HCT116 (cell line): Measurements from ENCODE around the gene ZBTB24.

ENCODE experiments used
- EZH2 ChIP-seq: fragments of 200-600 bp; sonication (generic); IDR thresholded peaks from 2 replicates; pipeline ENCODE4 v1.6.1; 2017; ENCODE audit warnings: antibody characterized with exemption, mixed run types
- EZH2phosphoT487 ChIP-seq: fragments of 200-600 bp; IDR thresholded peaks from 2 replicates; pipeline ENCODE4 v1.6.1; 2018; ENCODE audit warnings: antibody characterized with exemption, borderline replicate concordance
- JUND ChIP-seq: IDR thresholded peaks from 2 replicates; pipeline ENCODE4 v1.6.1; 2012
- POLR2A ChIP-seq: IDR thresholded peaks from 2 replicates; pipeline ENCODE4 v1.7.0; 2011; ENCODE audit warnings: borderline replicate concordance; ENCODE audit not compliant: insufficient read depth, insufficient read length; ENCODE audit errors: extremely low read depth
- POLR2AphosphoS5 ChIP-seq: IDR thresholded peaks from 2 replicates; pipeline ENCODE4 v1.6.1; 2011; ENCODE audit warnings: mild to moderate bottlenecking, low read depth, low read length, moderate library complexity
- RAD21 ChIP-seq: IDR thresholded peaks from 2 replicates; pipeline ENCODE4 v1.6.1; 2012; ENCODE audit warnings: low read depth, mild to moderate bottlenecking
- SRF ChIP-seq: IDR thresholded peaks from 2 replicates; pipeline ENCODE4 v1.6.1; 2012; ENCODE audit warnings: low read depth
- ZNF274 ChIP-seq: fragments of 200-500 bp; sonication (Bioruptor generic); IDR thresholded peaks from 2 replicates; pipeline ENCODE4 v1.6.1; 2014; ENCODE audit warnings: mild to moderate bottlenecking, low read depth, low read length, inconsistent platforms
- TF ChIP-seq, protein P1 (sequence below), 3 experiments: fragments of 200-600 bp in 1 of 3; sonication (generic) in 1 of 3; IDR thresholded peaks in 2 of 3; conservative IDR thresholded peaks in 1 of 3; 2 replicates each; pipeline ENCODE4 v1.5.1; 2012 to 2017; ENCODE audit warnings: low read depth in 2 of 3, low read length in 2 of 3, antibody characterized with exemption in 1 of 3, borderline replicate concordance in 1 of 3, control low read depth in 1 of 3, mild to moderate bottlenecking in 1 of 3, mixed read lengths in 1 of 3, mixed run types in 1 of 3, moderate library complexity in 1 of 3; ENCODE audit not compliant: insufficient read depth in 1 of 3
- TF ChIP-seq, protein P2 (sequence below): IDR thresholded peaks from 2 replicates; pipeline ENCODE4 v1.6.1; 2012
- TF ChIP-seq, protein P3 (sequence below): IDR thresholded peaks from 2 replicates; pipeline ENCODE4 v1.6.1; 2012

DNA sequence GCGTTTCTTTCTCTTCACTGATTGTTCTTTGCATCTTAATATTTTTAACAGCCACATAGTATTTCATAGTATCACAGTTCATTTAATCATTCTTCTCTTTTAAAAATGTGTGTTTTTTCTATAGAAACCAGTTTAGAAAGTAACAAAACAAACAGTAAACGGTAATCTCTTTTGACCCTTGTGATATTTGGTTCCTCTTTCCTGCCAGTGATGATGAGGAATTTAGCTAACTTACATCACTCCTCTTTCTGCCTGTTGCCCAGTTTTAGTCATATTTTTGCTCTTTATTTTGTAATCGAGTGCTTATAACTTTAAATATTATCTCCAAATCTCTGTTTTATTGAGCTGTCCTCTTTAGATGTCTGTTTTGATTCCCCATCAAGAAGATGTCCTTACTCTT lies 38.1 kb upstream of the ZBTB24 start:
- TF ChIP-seq, protein P1, sequence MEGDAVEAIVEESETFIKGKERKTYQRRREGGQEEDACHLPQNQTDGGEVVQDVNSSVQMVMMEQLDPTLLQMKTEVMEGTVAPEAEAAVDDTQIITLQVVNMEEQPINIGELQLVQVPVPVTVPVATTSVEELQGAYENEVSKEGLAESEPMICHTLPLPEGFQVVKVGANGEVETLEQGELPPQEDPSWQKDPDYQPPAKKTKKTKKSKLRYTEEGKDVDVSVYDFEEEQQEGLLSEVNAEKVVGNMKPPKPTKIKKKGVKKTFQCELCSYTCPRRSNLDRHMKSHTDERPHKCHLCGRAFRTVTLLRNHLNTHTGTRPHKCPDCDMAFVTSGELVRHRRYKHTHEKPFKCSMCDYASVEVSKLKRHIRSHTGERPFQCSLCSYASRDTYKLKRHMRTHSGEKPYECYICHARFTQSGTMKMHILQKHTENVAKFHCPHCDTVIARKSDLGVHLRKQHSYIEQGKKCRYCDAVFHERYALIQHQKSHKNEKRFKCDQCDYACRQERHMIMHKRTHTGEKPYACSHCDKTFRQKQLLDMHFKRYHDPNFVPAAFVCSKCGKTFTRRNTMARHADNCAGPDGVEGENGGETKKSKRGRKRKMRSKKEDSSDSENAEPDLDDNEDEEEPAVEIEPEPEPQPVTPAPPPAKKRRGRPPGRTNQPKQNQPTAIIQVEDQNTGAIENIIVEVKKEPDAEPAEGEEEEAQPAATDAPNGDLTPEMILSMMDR (IDR thresholded peaks at IDR 0.05 in 2 of 3, conservative IDR thresholded peaks at IDR 0.05 in 1 of 3; ENCODE audit: borderline replicate concordance in 1 of 3, insufficient read depth in 1 of 3, low read depth in 2 of 3, low read length in 2 of 3) = no peak
- TF ChIP-seq, protein P2, sequence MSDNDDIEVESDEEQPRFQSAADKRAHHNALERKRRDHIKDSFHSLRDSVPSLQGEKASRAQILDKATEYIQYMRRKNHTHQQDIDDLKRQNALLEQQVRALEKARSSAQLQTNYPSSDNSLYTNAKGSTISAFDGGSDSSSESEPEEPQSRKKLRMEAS = no peak
- TF ChIP-seq ZNF274 = no peak
- no peak for TF ChIP-seq RAD21
- TF ChIP-seq POLR2AphosphoS5 = no peak
- TF ChIP-seq POLR2A = no peak
- TF ChIP-seq JUND = no peak
- TF ChIP-seq EZH2phosphoT487 = no peak
- TF ChIP-seq EZH2 = no peak
- TF ChIP-seq, protein P3, sequence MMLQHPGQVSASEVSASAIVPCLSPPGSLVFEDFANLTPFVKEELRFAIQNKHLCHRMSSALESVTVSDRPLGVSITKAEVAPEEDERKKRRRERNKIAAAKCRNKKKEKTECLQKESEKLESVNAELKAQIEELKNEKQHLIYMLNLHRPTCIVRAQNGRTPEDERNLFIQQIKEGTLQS = no peak
- no peak for TF ChIP-seq SRF
